Pericardium fibroblast (primary cell): ENCODE data around the gene FAM78B. TPM values are rescaled to one million over a fixed set of nuclear protein-coding genes. Genes with fewer than 3 reads are reported as not detected.

Experiments
- total RNA-seq: library from RNA; depleted of rRNA; stranded (reverse); fragments of >200 nt; gene quantifications from 2 replicates; pipeline ENCODE4 v1.2.3, GENCODE V29; 2015

Gene FAM78B, protein sequence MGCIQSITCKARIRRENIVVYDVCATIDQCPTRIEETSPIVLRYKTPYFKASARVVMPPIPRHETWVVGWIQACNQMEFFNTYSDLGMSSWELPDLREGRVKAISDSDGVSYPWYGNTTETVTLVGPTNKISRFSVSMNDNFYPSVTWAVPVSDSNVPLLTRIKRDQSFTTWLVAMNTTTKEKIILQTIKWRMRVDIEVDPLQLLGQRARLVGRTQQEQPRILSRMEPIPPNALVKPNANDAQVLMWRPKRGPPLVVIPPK
- 0.12 and 2.8 TPM in 2 replicates for total RNA-seq

DNA sequence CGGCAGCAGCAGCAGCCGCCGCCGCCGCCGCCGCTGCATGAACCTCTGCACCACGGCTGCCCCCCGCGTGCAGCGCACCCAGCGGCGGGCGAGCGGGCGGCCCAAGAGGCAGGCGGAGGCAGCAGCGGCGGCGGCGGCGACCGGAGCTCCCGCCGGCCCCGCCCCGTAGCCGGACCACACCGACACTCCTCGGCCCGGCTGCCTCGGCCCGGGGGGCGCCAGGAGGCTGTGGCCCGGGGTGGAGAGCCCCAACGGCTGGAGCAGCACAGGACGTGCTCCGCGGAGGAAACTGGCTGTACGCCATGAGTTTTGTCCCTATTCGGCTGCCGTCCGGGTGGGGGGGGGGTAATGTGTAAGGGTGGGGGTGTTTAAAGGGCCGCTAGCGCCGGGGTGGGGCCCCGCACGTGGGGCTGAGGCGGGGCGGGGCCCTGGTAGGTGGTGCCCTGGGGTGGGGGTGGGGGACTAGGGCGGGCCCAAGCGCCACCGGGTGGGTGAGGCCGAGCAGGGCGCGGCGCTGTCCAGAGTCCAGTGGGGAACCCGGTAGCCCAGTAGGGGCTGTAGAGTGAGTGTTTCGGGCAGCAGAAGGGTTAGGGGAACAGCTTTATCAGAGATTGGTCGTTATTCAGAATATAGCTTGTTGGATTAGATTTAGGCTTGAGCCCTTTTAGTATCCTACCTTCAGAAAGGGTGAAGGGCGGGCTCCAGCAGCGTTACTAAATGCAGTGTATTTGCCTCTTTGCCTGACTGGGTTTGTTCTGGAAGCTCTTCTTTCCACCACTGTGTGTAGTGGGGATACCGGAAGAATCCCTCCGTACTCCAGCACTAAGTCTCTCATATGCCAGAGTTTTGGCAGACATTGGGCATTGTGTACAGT is at the start of gene FAM78B:
Gene FAM78B, minus strand, starts transcription at position 304 of the 874 bp plus-strand sequence. CDS start 753 bp downstream, outside the sequence.

